Progenitor cell of endocrine pancreas (in vitro differentiated cells): ENCODE data around the gene LVRN. TPM values are rescaled to one million over a fixed set of nuclear protein-coding genes. Genes with fewer than 3 reads are reported as not detected.
A peak's percentile ranks its signal among the peaks of the same experiment; 100 is the strongest.

Experiments used
- DNase-seq: peaks from one replicate; pipeline ENCODE4 v3.0.0; 2021; ENCODE audit warnings: low spot score; ENCODE audit not compliant: unreplicated experiment
- H3K27ac Mint-ChIP-seq: 2 replicates; pipeline ENCODE4 v1.8.0; 2021; ENCODE audit warnings: mild to moderate bottlenecking, moderate library complexity, mixed read lengths
- H3K27me3 Mint-ChIP-seq: 2 replicates; pipeline ENCODE4 v1.8.0; 2021; ENCODE audit warnings: mixed read lengths
- H3K36me3 Mint-ChIP-seq: 2 replicates; pipeline ENCODE4 v1.8.0; 2022; ENCODE audit warnings: mixed read lengths; ENCODE audit not compliant: insufficient read depth
- H3K4me1 Mint-ChIP-seq: 2 replicates; pipeline ENCODE4 v1.8.0; 2021; ENCODE audit warnings: low read depth, mixed read lengths
- H3K4me3 Mint-ChIP-seq: 2 replicates; pipeline ENCODE4 v1.8.0; 2021; ENCODE audit warnings: low read depth, mild to moderate bottlenecking, moderate library complexity, mixed read lengths
- H3K9me3 Mint-ChIP-seq: 2 replicates; pipeline ENCODE4 v1.8.0; 2021; ENCODE audit warnings: low read depth, mixed read lengths
- CTCF ChIP-seq: fragments of 200-600 bp; sonication (generic); IDR thresholded peaks from one replicate; pipeline ENCODE4 v1.5.0; 2021; ENCODE audit warnings: antibody characterized with exemption, mild to moderate bottlenecking; ENCODE audit not compliant: unreplicated experiment
- total RNA-seq: library from RNA; stranded (reverse); gene quantifications from 2 replicates; pipeline ENCODE4 v1.2.1, GENCODE V29; 2021

The LVRN gene
- total RNA-seq, 1 donor from 2014 or later = 0.24 TPM

DNA sequence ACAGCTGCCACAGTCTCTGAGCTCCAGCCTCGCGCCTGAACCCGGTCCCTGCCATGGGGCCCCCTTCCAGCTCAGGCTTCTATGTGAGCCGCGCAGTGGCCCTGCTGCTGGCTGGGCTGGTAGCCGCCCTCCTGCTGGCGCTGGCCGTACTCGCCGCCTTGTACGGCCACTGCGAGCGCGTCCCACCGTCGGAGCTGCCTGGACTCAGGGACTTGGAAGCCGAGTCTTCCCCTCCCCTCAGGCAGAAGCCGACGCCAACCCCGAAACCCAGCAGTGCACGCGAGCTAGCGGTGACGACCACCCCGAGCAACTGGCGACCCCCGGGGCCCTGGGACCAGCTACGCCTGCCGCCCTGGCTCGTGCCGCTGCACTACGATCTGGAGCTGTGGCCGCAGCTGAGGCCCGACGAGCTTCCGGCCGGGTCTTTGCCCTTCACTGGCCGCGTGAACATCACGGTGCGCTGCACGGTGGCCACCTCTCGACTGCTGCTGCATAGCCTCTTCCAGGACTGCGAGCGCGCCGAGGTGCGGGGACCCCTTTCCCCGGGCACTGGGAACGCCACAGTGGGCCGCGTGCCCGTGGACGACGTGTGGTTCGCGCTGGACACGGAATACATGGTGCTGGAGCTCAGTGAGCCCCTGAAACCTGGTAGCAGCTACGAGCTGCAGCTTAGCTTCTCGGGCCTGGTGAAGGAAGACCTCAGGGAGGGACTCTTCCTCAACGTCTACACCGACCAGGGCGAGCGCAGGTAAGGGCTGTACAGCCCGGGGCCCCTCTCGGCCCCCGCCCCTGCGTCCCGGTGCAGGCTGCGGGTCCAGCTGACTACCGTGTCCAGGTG, 509 bp downstream of the LVRN start:
- no peaks in the 10 kb centered on the region for H3K9me3 Mint-ChIP-seq
- peak overlapping the region; percentile 47 for H3K4me3 Mint-ChIP-seq
- peaks cover 49% of the 10 kb centered on the region for H3K27me3 Mint-ChIP-seq
- H3K4me1 Mint-ChIP-seq = no peaks in the 10 kb centered on the region
- no peak for DNase-seq
- H3K36me3 Mint-ChIP-seq = no peaks in the 10 kb centered on the region
- TF ChIP-seq CTCF = no peak
- no peak overlapping the region for H3K27ac Mint-ChIP-seq

- Mint-ChIP-seq H3K9me3 (no peaks in the 10 kb centered on the region), H3K36me3 (no peaks in the 10 kb centered on the region), H3K27me3 (peaks cover 49% of the 10 kb centered on the region), H3K4me3 (peak overlapping the region; percentile 15), H3K4me1 (no peaks in the 10 kb centered on the region), H3K27ac (no peak overlapping the region)
- no peak for DNase-seq
- no peak for TF ChIP-seq CTCF
Observed at GRCh38 chr5:115963566-115963965, 1.3 kb downstream of the LVRN start.

DNA sequence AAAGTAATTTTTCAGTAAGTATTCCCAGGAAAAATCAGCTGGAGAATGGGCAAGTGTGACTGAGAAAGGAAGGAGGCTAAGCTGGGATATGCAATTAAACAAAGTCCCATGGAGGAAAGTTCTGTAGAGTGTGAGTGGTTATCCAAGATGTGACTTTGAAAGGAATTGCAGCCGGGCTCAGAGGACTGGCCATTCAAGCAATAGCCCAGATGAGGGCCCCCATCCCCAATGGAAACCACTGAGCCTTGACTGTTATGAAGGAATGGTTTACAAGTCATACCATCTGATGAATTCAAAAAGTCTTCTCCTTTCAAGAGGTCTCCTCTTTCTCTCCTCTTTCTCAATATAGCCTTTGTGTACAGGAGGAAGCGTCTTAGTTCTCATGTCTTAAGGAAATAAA, 6.5 kb downstream of the LVRN start:
- no peak overlapping the region for H3K4me3 Mint-ChIP-seq
- H3K36me3 Mint-ChIP-seq = no peaks in the 10 kb centered on the region
- TF ChIP-seq CTCF = no peak
- H3K27ac Mint-ChIP-seq = no peak overlapping the region
- no peaks in the 10 kb centered on the region for H3K9me3 Mint-ChIP-seq
- DNase-seq = no peak
- no peaks in the 10 kb centered on the region for H3K4me1 Mint-ChIP-seq
- peaks cover 25% of the 10 kb centered on the region for H3K27me3 Mint-ChIP-seq

GRCh38 chr5:115977096-115977495, 14.8 kb downstream of the LVRN start:
- no peak overlapping the region for H3K27ac Mint-ChIP-seq
- no peak for DNase-seq
- TF ChIP-seq CTCF = no peak
- H3K27me3 Mint-ChIP-seq = no peaks in the 10 kb centered on the region
- peaks cover 4% of the 10 kb centered on the region for H3K4me1 Mint-ChIP-seq
- H3K4me3 Mint-ChIP-seq = no peak overlapping the region
- peaks cover 6% of the 10 kb centered on the region for H3K9me3 Mint-ChIP-seq
- no peaks in the 10 kb centered on the region for H3K36me3 Mint-ChIP-seq

GRCh38 chr5:115977988-115978387, 15.7 kb downstream of the LVRN start:
- H3K4me3 Mint-ChIP-seq = no peak overlapping the region
- no peaks in the 10 kb centered on the region for H3K36me3 Mint-ChIP-seq
- no peak for DNase-seq
- H3K4me1 Mint-ChIP-seq = peaks cover 4% of the 10 kb centered on the region
- H3K9me3 Mint-ChIP-seq = peaks cover 6% of the 10 kb centered on the region
- no peak overlapping the region for H3K27ac Mint-ChIP-seq
- no peaks in the 10 kb centered on the region for H3K27me3 Mint-ChIP-seq
- no peak for TF ChIP-seq CTCF
